Lung (tissue), 12 donors: ENCODE data around the gene RABEP2. TPM values are rescaled to one million over a fixed set of nuclear protein-coding genes. Genes with fewer than 3 reads are reported as not detected.

Experiments
- ATAC-seq: fragments of 200-7000 bp; cut with Tn5 transposase; one replicate; pipeline ENCODE4 v1.9.1; 2020; ENCODE audit warnings: moderate number of reproducible peaks; ENCODE audit not compliant: insufficient read depth, low FRiP score
- DNase-seq, 3 donors: peaks; one replicate each; pipeline ENCODE4 v3.0.0-alpha.2; 2013 to 2017
- H3K27ac ChIP-seq, 2 donors: one replicate each; pipeline ENCODE4 v1.5.1; 2013; ENCODE audit warnings: mild to moderate bottlenecking in 2 of 2, moderate library complexity in 2 of 2, control low read depth in 1 of 2, inconsistent platforms in 1 of 2, low read depth in 1 of 2, low read length in 1 of 2
- H3K27me3 ChIP-seq, 3 donors: one replicate each; pipeline ENCODE4 v1.5.1; 2013; ENCODE audit warnings: low read length in 2 of 3; ENCODE audit not compliant: control insufficient read depth in 3 of 3, insufficient read depth in 3 of 3
- H3K36me3 ChIP-seq, 4 donors: one replicate each; pipeline ENCODE4 v1.5.1; 2013; ENCODE audit warnings: low read length in 4 of 4, mild to moderate bottlenecking in 1 of 4, moderate library complexity in 1 of 4; ENCODE audit not compliant: control insufficient read depth in 4 of 4, insufficient read depth in 4 of 4
- H3K4me1 ChIP-seq, 5 donors: one replicate each; pipeline ENCODE4 v1.5.1; 2013; ENCODE audit warnings: low read length in 5 of 5, mild to moderate bottlenecking in 2 of 5, moderate library complexity in 1 of 5; ENCODE audit not compliant: control insufficient read depth in 5 of 5, insufficient read depth in 5 of 5
- H3K4me3 ChIP-seq: one replicate; pipeline ENCODE4 v1.5.1; 2013; ENCODE audit warnings: mild to moderate bottlenecking, control low read depth, moderate library complexity
- H3K9ac ChIP-seq, 2 donors: one replicate each; pipeline ENCODE4 v1.5.1; 2013; ENCODE audit warnings: low read length in 2 of 2, control low read depth in 1 of 2; ENCODE audit not compliant: insufficient read depth in 1 of 2
- H3K9me3 ChIP-seq, 4 donors: one replicate each; pipeline ENCODE4 v1.5.1; 2013; ENCODE audit warnings: low read length in 3 of 4, mild to moderate bottlenecking in 1 of 4, moderate library complexity in 1 of 4; ENCODE audit not compliant: control insufficient read depth in 4 of 4, insufficient read depth in 3 of 4
- WGBS, 2 donors: extraction: QIAGEN DNeasy Blood & Tissue Kit; methylation state at CpG; one replicate each; pipeline ENCODE4 v1.1.7; 2013; 5-methylcytosine and 5-hydroxymethylcytosine counted together
- polyA plus RNA-seq, 2 donors: library from polyadenylated mRNA; stranded (reverse); fragments of 200-250 nt; gene quantifications; one replicate each; pipeline ENCODE4 v1.2.1, GENCODE V29; 2013
- total RNA-seq, 2 donors: library from RNA; depleted of rRNA in 1 of 2; stranded (reverse); fragments of >200 nt in 1 of 2; gene quantifications; one replicate each; pipeline ENCODE4 v1.2.1, GENCODE V29; 2014 to 2021
- TF ChIP-seq, protein P1 (sequence below): IDR thresholded peaks from 2 replicates; pipeline ENCODE4 v1.5.1; 2012; ENCODE audit warnings: mild to moderate bottlenecking; ENCODE audit errors: control extremely low read depth, extremely low read depth
- donor health status: control.
- donor health status: control.
- donor health status: Bipolar disorder and iron deficiency.
- donor health status: healthy.
- donor health status: DM: yes; HTN: yes; CAD: no.

RABEP2 gene
- total and polyA plus RNA-seq, 4 donors, result 20.0 to 34.9 (median 28.8) TPM

DNA sequence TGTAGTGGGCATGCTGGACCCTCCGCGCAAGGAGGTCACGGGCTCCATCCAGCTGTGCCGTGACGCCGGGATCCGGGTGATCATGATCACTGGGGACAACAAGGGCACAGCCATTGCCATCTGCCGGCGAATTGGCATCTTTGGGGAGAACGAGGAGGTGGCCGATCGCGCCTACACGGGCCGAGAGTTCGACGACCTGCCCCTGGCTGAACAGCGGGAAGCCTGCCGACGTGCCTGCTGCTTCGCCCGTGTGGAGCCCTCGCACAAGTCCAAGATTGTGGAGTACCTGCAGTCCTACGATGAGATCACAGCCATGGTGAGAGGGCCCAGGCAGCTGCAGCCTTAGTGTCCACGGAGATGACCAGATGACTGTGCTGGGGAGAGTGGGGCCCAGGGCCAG lies 24.4 kb downstream of the RABEP2 start:
- no peak for DNase-seq
- no peak overlapping the region for H3K4me3 ChIP-seq
- 91 to 96% methylated on average over 25 of the region's 25 CpGs for WGBS, 2 donors
- H3K4me1 ChIP-seq, result no peaks in the 10 kb centered on the region
- no peaks in the 10 kb centered on the region for H3K9me3 ChIP-seq
- no peak for ATAC-seq
- peaks cover 0 to 18% (median 1%) of the 10 kb centered on the region in 4 donors for H3K36me3 ChIP-seq
- H3K9ac ChIP-seq, result no peak overlapping the region
- TF ChIP-seq, protein P1, sequence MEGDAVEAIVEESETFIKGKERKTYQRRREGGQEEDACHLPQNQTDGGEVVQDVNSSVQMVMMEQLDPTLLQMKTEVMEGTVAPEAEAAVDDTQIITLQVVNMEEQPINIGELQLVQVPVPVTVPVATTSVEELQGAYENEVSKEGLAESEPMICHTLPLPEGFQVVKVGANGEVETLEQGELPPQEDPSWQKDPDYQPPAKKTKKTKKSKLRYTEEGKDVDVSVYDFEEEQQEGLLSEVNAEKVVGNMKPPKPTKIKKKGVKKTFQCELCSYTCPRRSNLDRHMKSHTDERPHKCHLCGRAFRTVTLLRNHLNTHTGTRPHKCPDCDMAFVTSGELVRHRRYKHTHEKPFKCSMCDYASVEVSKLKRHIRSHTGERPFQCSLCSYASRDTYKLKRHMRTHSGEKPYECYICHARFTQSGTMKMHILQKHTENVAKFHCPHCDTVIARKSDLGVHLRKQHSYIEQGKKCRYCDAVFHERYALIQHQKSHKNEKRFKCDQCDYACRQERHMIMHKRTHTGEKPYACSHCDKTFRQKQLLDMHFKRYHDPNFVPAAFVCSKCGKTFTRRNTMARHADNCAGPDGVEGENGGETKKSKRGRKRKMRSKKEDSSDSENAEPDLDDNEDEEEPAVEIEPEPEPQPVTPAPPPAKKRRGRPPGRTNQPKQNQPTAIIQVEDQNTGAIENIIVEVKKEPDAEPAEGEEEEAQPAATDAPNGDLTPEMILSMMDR, result no peak
- H3K27ac ChIP-seq, result no peak overlapping the region
- H3K27me3 ChIP-seq, result no peaks in the 10 kb centered on the region

DNA sequence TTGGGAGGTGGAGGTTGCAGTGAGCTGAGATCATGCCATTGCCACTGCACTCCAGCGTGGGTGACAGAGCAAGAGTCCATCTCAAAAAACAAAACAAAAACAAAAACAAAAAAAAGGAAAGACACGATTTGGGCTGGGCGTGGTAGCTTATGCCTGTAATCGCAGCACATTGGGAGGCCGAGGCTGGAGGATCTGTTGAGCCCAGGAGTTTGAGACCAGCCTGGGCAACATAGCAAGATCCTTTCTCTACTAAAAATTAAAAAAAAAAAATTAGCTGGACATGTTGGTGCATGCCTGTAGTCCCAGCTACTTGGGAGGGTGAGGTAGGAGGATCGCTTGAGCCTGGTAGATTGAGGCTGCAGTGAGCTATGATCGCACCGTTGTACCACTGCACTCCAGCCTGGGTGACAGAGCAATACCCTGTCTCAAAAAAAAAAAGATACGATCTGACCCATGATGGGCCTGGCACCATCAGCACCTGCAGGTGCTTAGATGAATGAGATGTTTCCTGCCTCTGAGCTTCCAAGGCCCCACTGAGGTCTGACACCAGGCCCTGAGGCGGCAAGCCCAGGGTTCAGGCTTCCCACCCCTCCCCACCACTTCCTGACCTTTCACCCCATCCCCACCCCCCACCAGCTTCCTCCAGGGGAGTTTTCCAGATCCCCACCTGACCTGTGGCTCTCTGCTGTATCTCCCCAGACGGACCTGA lies 25.0 kb downstream of the RABEP2 start:
- DNase-seq (no peak), ATAC-seq (no peak)
- Histone ChIP-seq H3K9me3 (no peaks in the 10 kb centered on the region), H3K4me1 (no peaks in the 10 kb centered on the region), H3K27me3 (no peaks in the 10 kb centered on the region), H3K27ac (no peak overlapping the region), H3K36me3 (peaks cover 0 to 14% (median 1%) of the 10 kb centered on the region in 4 donors), H3K9ac (no peak overlapping the region), H3K4me3 (no peak overlapping the region)
- TF ChIP-seq, protein P1, result no peak
- WGBS, 2 donors, result 91 to 92% methylated on average over 11 of the region's 11 CpGs

DNA sequence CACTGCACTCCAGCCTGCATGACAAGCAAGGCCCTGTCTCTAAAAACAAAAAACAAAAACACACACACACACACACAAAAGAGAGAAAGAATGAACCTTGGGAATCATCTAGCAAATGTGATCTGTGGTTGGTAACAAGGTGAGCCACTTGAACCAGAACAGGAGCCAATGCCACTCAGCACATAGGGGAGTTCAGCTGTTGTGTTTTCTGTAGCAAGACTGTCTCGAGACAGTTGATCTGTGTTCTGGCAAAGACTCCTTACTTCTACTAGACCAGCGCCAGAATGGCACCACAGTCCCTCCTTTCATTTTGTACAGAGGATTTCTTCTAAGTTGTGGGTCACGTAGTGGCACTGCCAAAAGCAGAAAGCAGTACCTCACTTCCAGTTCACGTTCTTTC lies 26.1 kb downstream of the RABEP2 start:
- H3K27ac ChIP-seq, result no peak overlapping the region
- H3K36me3 ChIP-seq, result peaks cover 0 to 3% (median 1%) of the 10 kb centered on the region in 4 donors
- WGBS, 2 donors, result 93 to 96% methylated on average over 4 of the region's 4 CpGs
- no peak overlapping the region for H3K4me3 ChIP-seq
- no peak overlapping the region for H3K9ac ChIP-seq
- TF ChIP-seq, protein P1, result no peak
- ATAC-seq (no peak), DNase-seq (no peak)
- H3K4me1 ChIP-seq, result no peaks in the 10 kb centered on the region
- no peaks in the 10 kb centered on the region for H3K9me3 ChIP-seq
- H3K27me3 ChIP-seq, result no peaks in the 10 kb centered on the region

DNA sequence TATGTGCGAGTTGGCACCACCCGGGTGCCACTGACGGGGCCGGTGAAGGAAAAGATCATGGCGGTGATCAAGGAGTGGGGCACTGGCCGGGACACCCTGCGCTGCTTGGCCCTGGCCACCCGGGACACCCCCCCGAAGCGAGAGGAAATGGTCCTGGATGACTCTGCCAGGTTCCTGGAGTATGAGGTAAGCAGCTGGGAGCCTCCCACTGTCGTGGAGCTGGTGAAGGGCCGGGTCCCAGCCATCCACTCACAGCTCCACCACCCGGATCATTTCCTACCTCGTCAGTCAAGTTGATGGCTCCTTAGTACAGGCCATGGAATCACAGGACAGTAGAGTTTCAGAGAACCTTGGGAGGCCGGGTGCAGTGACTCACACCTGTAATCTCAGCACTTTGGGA lies 26.8 kb downstream of the RABEP2 start:
- ATAC-seq, result no peak
- H3K36me3 ChIP-seq, result peaks cover 0 to 2% (median 0%) of the 10 kb centered on the region in 4 donors
- H3K9me3 ChIP-seq, result no peaks in the 10 kb centered on the region
- DNase-seq, result no peak
- no peak overlapping the region for H3K4me3 ChIP-seq
- H3K27me3 ChIP-seq, result no peaks in the 10 kb centered on the region
- H3K27ac ChIP-seq, result no peak overlapping the region
- H3K4me1 ChIP-seq, result no peaks in the 10 kb centered on the region
- no peak overlapping the region for H3K9ac ChIP-seq
- TF ChIP-seq, protein P1, result no peak
- 85 to 91% methylated on average over 15 of the region's 15 CpGs for WGBS, 2 donors
